Activated CD4-positive, alpha-beta T cell treated with anti-CD3 and anti-CD28 coated beads, Interleukin-2, Interleukin-6, amounts not matched to agents 100 ng/mL and 50 ng/mL, durations not matched to agents 16 hours and 8 hours (primary cell): Measurements from ENCODE around the gene GAPVD1.

Source experiments
- DNase-seq: peaks from one replicate; pipeline ENCODE4 v3.0.0-alpha.2; 2020

GAPVD1 gene

DNA sequence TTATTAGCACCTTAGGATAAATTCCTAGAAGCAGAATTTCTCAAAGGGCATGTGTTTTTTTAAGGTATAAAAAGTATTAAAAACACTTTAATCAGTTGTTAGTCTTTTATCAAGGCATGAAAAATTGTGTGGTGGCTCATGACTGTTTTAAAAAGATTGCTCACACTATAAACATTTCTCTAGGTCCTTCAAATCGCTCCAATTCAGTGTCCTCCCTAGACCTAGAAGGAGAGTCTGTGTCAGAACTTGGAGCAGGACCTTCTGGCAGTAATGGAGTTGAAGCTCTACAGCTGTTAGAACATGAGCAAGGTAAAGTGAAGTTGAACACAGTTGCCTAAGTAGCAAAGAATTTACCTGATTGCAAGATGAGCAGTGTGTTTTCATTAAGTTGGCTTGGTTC lies 62.0 kb downstream of the GAPVD1 start:
- no peak for DNase-seq

DNA sequence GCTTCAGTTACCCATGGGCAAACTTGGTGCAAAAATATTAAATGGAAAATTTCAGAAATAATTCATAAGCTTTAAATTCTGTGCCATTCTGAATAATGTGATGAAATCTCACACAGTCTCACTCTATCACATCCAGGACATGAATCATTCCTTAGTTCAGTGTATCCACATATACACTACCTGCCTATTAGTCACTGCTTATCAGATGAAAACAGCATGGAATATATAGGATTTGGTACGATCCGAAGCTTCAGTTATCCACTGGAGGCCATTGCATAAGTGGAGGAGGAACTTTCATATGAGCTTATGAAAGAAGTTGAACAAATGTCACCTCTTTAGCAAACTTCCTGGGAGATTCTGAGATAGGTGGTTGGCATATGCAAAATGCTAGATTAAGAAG lies 64.2 kb downstream of the GAPVD1 start:
- DNase-seq: no peak

DNA sequence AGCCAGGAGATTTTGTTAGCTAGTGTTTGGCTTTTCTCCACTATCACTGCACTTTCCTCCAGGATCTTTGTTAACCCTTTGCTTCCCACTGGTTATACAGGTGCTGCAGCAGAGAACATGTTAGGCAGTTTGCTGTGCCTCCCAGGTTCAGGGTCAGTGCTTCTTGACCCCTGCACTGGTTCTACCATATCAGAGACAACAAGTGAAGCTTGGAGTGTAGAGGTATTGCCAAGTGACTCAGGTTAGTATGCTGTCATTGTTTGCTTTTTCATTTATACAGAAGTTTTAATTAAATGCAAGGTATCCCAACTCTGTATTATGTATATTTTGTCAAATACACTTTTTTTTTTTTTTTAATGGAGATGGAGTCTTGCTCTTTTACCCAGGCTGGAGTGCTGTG lies 68.4 kb downstream of the GAPVD1 start:
- no peak for DNase-seq

GRCh38 chr9:125330587-125330986 lies 69.0 kb downstream of the GAPVD1 start:
- DNase-seq: peak; percentile 36

DNA sequence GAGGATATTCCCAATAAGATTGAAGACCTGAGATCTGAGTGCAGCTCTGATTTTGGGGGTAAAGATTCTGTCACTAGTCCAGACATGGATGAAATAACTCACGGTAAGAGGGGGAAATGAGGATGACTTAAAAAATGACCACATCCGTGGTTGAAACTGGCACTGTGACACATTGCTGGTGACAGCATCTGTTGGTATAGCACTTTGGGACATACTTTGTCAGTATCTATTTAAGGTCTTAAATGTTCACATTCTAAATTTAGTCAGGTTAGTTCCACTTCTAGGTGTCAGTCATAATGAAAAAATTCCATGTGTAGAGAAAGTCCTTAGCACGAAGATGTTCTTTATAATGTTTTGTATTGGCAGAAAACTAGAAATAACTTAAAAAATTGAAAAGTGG lies 70.9 kb downstream of the GAPVD1 start:
- peak; percentile 84 for DNase-seq

- DNase-seq: no peak
Observed at GRCh38 chr9:125337236-125337635, 75.6 kb downstream of the GAPVD1 start.

GRCh38 chr9:125338929-125339328 lies 77.3 kb downstream of the GAPVD1 start:
- no peak for DNase-seq

DNA sequence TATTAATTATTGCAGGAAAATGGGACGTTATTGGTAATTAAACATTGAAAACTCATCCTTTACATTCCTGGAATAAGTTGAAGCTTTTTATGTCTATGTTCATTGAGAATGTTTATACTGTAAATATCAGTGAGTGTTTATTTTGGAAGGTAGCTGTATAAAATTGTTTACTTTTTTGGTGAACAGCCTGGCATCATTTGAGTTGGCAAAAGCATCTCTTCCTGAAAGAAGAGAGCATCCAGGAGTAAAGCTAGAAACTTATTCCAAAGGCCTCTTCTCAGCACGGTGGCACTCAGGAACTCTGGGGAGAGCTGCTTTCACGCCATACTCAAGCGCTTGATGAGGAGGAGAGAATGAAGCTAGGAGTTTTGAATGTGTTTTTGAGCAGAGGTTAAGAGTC lies 79.9 kb downstream of the GAPVD1 start:
- no peak for DNase-seq

GRCh38 chr9:125343518-125344275 lies 82.1 kb downstream of the GAPVD1 start:
- no peak for DNase-seq

- DNase-seq: no peak
Observed at GRCh38 chr9:125346080-125346732, 84.6 kb downstream of the GAPVD1 start.

DNA sequence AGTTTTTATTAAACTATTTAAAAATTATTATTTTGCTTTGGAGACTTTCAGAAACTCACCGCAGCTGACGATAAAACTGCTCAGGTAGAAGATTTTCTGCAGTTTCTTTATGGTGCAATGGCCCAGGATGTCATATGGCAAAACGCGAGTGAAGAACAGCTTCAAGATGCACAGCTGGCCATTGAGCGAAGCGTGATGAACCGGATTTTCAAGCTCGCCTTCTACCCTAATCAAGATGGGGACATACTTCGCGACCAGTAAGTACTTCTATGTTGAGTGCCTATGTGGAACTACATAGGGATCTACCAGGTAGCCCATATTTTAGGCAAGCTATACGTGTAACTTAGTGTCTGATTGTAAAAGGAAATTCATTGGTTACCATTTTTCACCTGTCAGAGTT lies 94.0 kb downstream of the GAPVD1 start:
- DNase-seq: no peak

DNA sequence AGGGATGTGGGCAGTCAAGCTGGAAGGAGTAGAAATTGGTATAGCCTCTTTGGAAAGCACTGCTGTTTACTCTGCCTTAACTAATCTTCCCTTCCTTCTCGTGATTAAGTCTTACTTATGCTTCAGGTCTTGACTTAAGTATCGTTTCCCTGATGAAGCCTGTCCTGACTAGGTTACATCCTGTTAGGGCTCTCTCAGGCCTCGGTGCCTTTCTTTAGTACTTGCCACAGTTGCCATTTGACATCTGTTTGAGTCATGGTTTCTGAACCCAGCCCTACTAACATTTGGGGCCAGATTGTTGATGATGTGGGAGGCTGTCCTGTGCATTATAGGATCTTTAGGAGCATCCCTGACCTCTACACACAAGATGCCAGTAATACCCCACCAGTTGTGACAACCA lies 94.4 kb downstream of the GAPVD1 start:
- peak; percentile 33 for DNase-seq

- DNase-seq: no peak
Observed at GRCh38 chr9:125359011-125359410, 97.4 kb downstream of the GAPVD1 start.

DNA sequence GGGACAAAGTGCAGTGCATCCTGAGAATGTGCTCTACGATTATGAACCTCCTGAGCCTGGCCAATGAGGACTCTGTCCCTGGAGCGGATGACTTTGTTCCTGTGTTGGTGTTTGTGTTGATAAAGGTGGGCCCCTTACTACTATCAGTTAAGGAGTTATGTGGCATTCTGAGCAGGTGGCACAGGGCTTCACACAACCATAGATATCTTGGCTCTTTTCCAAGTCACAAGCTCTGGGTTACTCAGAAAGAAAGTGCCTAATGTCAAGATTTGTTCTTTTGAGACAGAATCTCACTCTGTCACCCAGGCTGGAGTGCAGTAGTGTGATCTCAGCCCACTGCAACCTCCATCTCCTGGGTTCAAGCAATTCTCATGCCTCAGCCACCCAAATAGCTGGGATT lies 99.0 kb downstream of the GAPVD1 start:
- DNase-seq: peak; percentile 41

GRCh38 chr9:125361837-125362531 lies 100.4 kb downstream of the GAPVD1 start:
- peak; percentile 15 for DNase-seq

DNA sequence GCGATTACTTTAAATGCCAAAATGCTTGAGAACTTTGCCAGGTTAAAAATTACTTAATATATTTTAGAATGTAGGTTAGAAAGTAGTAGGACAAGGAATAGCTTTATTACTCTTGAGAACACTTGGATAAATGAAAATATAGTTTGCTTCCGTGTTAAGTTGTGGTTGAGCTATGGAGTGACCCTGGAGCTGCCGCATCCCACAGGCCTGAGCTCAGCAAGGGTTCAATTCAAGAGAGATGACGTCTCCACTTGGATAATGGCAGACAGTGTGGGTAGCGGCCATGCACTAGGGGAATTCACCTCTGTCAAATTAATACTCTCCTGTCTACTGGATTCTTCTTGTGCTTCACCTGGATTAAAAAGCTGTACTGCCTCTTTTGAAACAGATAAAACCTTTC lies 105.0 kb downstream of the GAPVD1 start:
- no peak for DNase-seq

GRCh38 chr9:125370786-125371185 lies 109.2 kb downstream of the GAPVD1 start:
- no peak for DNase-seq

- DNase-seq: no peak
Observed at GRCh38 chr9:125372441-125373226, 111.0 kb downstream of the GAPVD1 start.

DNA sequence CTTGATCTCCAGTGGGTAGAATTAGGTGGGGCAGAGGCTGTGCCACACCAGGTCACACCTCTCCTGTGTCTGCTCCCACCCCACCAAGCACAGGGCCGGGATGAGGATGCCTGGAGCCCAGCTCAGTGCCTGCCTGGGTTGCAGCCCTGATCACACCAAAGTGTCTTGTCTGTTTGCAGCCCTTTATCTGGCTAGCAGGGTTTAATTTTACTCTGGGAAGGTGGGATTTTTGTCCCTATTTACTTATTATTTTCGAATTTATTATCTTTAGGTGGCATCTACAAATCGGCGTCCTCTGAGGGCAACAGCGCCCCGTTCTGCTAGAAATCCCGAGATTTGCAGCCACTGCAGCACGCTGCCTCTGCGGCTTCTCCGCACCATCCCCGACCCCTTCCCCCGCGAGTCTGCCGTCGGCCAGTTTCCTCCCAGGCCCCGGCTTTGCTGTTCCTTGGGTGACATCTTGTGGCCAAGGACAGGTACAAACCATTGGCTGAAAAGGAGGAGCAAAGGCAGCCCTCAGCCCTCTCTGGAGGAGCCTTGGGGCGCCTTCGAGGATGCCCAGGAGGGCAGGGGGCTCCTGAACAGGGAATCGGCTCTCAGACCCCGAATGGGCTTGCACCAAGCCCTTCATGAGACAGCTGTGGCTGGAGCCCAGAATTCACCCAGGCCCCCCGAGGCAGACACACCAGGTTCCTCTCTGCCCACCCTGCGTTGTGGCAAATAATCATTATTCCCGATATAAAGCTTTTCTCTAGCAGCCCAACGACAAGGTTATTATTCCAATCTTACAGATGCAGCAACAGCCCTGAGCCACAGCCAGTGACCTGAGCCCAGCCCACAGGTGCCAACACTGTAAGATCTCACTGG lies 113.0 kb downstream of the GAPVD1 start:
- peak; percentile 86 for DNase-seq

DNA sequence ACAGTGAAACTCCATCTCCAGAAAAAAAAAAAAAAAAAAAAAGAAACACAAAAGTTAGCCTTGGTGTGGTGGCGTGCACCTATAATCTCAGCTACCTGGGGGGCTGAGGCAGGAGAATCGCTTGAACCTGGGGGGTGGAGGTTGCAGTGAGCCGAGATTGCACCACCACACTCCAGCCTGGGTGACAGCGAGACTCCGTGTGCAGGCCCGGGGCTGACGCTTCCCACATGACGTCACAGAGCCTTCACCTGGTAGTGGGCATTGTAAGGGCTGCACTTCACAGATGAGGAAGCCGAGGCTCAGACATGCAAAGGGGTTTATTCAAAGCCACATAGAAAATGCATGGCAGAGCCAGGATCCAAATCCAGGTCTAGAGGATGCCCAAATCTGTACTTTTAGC lies 114.2 kb downstream of the GAPVD1 start:
- DNase-seq: no peak

DNA sequence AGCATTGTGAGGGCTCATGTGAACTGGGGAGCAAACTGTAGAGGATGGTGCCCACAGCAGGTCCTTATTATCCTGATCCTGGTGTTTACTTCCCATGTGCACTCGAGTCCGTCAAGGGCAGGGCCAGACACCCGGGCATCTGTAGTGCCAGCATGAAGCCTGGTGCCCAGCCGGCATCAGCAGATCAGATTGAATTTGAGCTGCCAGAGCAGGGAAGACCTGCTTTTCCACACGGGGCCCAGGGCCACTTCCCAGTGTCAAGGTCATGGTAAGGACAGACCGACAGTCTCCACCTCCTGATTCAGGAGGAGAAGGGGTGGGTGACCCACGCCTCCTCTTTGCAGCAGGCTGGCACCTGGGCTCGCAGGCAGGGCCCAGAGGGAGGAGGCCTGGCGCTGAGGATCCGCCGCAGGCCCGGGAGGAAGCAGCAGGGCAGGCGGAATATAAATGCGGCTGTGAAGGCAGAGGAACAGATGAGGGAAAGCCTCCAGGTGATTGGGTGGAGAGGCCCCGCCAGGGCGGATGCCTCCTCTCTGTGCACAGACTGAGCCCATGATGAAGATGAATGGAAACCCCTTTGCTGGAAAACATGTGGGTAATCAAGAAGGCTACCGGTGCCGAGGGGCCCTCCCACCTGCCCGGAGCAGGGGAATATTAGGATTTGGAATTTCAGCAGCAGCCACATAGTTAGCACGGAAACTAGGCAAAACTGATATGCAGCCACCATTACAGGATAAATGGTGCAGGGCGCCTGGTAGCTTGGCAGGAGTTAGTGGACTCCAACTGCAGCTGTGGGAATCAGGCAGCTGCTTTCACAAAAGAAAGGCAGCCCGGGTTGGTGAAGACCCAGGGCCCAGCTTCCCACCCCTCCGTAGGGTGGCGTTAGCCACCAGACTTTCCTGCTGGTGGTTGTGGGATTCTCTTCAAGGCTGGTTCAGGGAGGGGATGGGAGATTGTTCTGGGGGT lies 114.9 kb downstream of the GAPVD1 start:
- no peak for DNase-seq
